Glutamatergic neuron (in vitro differentiated cells): Measurements from ENCODE around the gene PEX3. TPM values are rescaled to one million over a fixed set of nuclear protein-coding genes. Genes with fewer than 3 reads are reported as not detected.

Experiments used
- DNase-seq: peaks from one replicate; pipeline ENCODE4 v3.0.0; 2022
- H3K27ac Mint-ChIP-seq: one replicate; pipeline ENCODE4 v1.8.0; 2020; ENCODE audit warnings: mild to moderate bottlenecking, mixed read lengths, inconsistent platforms; ENCODE audit not compliant: unreplicated experiment
- H3K27me3 Mint-ChIP-seq: one replicate; pipeline ENCODE4 v1.8.0; 2020; ENCODE audit warnings: mild to moderate bottlenecking, moderate library complexity, mixed read lengths, inconsistent platforms; ENCODE audit not compliant: unreplicated experiment
- H3K36me3 Mint-ChIP-seq: one replicate; pipeline ENCODE4 v1.8.0; 2020; ENCODE audit warnings: mild to moderate bottlenecking, mixed read lengths, inconsistent platforms; ENCODE audit not compliant: unreplicated experiment
- H3K4me1 Mint-ChIP-seq: one replicate; pipeline ENCODE4 v1.8.0; 2020; ENCODE audit warnings: mild to moderate bottlenecking, low read depth, mixed read lengths, inconsistent platforms; ENCODE audit not compliant: unreplicated experiment
- H3K4me3 Mint-ChIP-seq: one replicate; pipeline ENCODE4 v1.8.0; 2020; ENCODE audit warnings: mild to moderate bottlenecking, mixed read lengths, inconsistent platforms; ENCODE audit not compliant: unreplicated experiment
- H3K9me3 Mint-ChIP-seq: one replicate; pipeline ENCODE4 v1.8.0; 2020; ENCODE audit warnings: mild to moderate bottlenecking, moderate library complexity, mixed read lengths, inconsistent platforms; ENCODE audit not compliant: unreplicated experiment
- CTCF ChIP-seq: fragments of 200-600 bp; sonication (generic); IDR thresholded peaks from one replicate; pipeline ENCODE4 v1.5.0; 2021; ENCODE audit not compliant: partially characterized antibody, unreplicated experiment
- total RNA-seq: library from RNA; stranded (reverse); fragmentation: NEBNext Ultra II Directional; extraction: Animal tissue kit (Norgen Biotek cat#: 25700); gene quantifications from one replicate; pipeline ENCODE4 v1.2.1, GENCODE V29; 2021; ENCODE audit not compliant: unreplicated experiment

PEX3 gene
- total RNA-seq, 1 donor from 2014 or later, result 12.0 TPM

- H3K27me3 Mint-ChIP-seq, result peaks cover 6% of the 10 kb centered on the region
- no peak overlapping the region for H3K27ac Mint-ChIP-seq
- H3K36me3 Mint-ChIP-seq, result no peaks in the 10 kb centered on the region
- no peaks in the 10 kb centered on the region for H3K4me1 Mint-ChIP-seq
- TF ChIP-seq CTCF, result no peak
- peak overlapping the region; percentile 78 for H3K4me3 Mint-ChIP-seq
- H3K9me3 Mint-ChIP-seq, result no peaks in the 10 kb centered on the region
- peak; percentile 76 for DNase-seq
These were observed 86.5 kb downstream of the PEX3 start for GRCh38 chr6:143536866-143537691.

GRCh38 chr6:143538374-143538773 lies 87.8 kb downstream of the PEX3 start:
- Mint-ChIP-seq H3K4me3 (peak overlapping the region; percentile 78), H3K27me3 (peaks cover 6% of the 10 kb centered on the region), H3K27ac (no peak overlapping the region), H3K4me1 (no peaks in the 10 kb centered on the region), H3K36me3 (no peaks in the 10 kb centered on the region), H3K9me3 (no peaks in the 10 kb centered on the region)
- no peak for DNase-seq
- TF ChIP-seq CTCF, result no peak

GRCh38 chr6:143539106-143539505 lies 88.5 kb downstream of the PEX3 start:
- Mint-ChIP-seq H3K27me3 (peaks cover 6% of the 10 kb centered on the region), H3K9me3 (no peaks in the 10 kb centered on the region), H3K4me1 (no peaks in the 10 kb centered on the region), H3K36me3 (no peaks in the 10 kb centered on the region), H3K27ac (no peak overlapping the region), H3K4me3 (no peak overlapping the region)
- no peak for DNase-seq
- TF ChIP-seq CTCF, result no peak

GRCh38 chr6:143539734-143540133 lies 89.1 kb downstream of the PEX3 start:
- Mint-ChIP-seq H3K4me3 (no peak overlapping the region), H3K36me3 (no peaks in the 10 kb centered on the region), H3K9me3 (no peaks in the 10 kb centered on the region), H3K4me1 (no peaks in the 10 kb centered on the region), H3K27ac (no peak overlapping the region), H3K27me3 (peaks cover 6% of the 10 kb centered on the region)
- TF ChIP-seq CTCF, result no peak
- DNase-seq, result no peak

- Mint-ChIP-seq H3K4me3 (no peak overlapping the region), H3K4me1 (no peaks in the 10 kb centered on the region), H3K9me3 (no peaks in the 10 kb centered on the region), H3K27me3 (peaks cover 6% of the 10 kb centered on the region), H3K27ac (no peak overlapping the region), H3K36me3 (no peaks in the 10 kb centered on the region)
- no peak for DNase-seq
- no peak for TF ChIP-seq CTCF
These were observed 89.6 kb downstream of the PEX3 start for GRCh38 chr6:143540192-143540591.
